DMS53 treated with DMSO at 0.1 percent for 48 hours (cell line): Measurements from ENCODE around the gene CREB5.

Experiments
- DNase-seq: peaks from one replicate; lab custom pipeline; 2025; ENCODE audit not compliant: unreplicated experiment; lab: John Stamatoyannopoulos, UW

Gene CREB5

GRCh38 chr7:28671526-28671925 is 259.2 kb downstream of the CREB5 start:
- DNase-seq, result no peak

- DNase-seq, result no peak
Observed at GRCh38 chr7:28672397-28672797, 260.1 kb downstream of the CREB5 start.

GRCh38 chr7:28674359-28674782 is 262.1 kb downstream of the CREB5 start:
- DNase-seq, result peak; percentile 89

GRCh38 chr7:28675429-28675828 is 263.1 kb downstream of the CREB5 start:
- DNase-seq, result no peak

- DNase-seq, result no peak
Observed at GRCh38 chr7:28677668-28678067, 265.4 kb downstream of the CREB5 start.

GRCh38 chr7:28678431-28678965 is 266.2 kb downstream of the CREB5 start:
- DNase-seq, result no peak

GRCh38 chr7:28681693-28682310 is 269.5 kb downstream of the CREB5 start:
- DNase-seq, result no peak

- no peak for DNase-seq
Observed at GRCh38 chr7:28682801-28683200, 270.5 kb downstream of the CREB5 start.

GRCh38 chr7:28684650-28685241 is 272.4 kb downstream of the CREB5 start:
- no peak for DNase-seq

GRCh38 chr7:28685242-28685643 is 272.9 kb downstream of the CREB5 start:
- DNase-seq, result peak; percentile 50

GRCh38 chr7:28685644-28686417 is 273.5 kb downstream of the CREB5 start:
- peak; percentile 98 for DNase-seq

- peak; percentile 62 for DNase-seq
Observed at GRCh38 chr7:28686418-28686800, 274.1 kb downstream of the CREB5 start.

- no peak for DNase-seq
Observed at GRCh38 chr7:28687537-28687936, 275.2 kb downstream of the CREB5 start.

- DNase-seq, result no peak
Observed at GRCh38 chr7:28688174-28688573, 275.9 kb downstream of the CREB5 start.

GRCh38 chr7:28688651-28689050 is 276.3 kb downstream of the CREB5 start:
- DNase-seq, result no peak

GRCh38 chr7:28695300-28696295 is 283.3 kb downstream of the CREB5 start:
- no peak for DNase-seq

GRCh38 chr7:28697913-28698563 is 285.7 kb downstream of the CREB5 start:
- DNase-seq, result no peak

- DNase-seq, result no peak
Observed at GRCh38 chr7:28698840-28699239, 286.5 kb downstream of the CREB5 start.

- no peak for DNase-seq
Observed at GRCh38 chr7:28700096-28700495, 287.8 kb downstream of the CREB5 start.

GRCh38 chr7:28700790-28701203 is 288.5 kb downstream of the CREB5 start:
- no peak for DNase-seq
